ENCODE results near the gene POLR3K.
"Not testable (repeated sequence)": the region's sequence is repeated elsewhere in the genome, so short reads cannot be mapped to it uniquely, and the experiment has no call there.

Gene POLR3K

GRCh38 chr16:63998-64913 lies 10.8 kb upstream of the POLR3K start:
- peak; percentile 39 for DNase-seq

GRCh38 chr16:63466-63865 lies 10.1 kb upstream of the POLR3K start:
- DNase-seq: no peak

GRCh38 chr16:62968-63391 lies 9.6 kb upstream of the POLR3K start:
- DNase-seq: no peak

GRCh38 chr16:62283-62967 lies 9.0 kb upstream of the POLR3K start:
- no peak for DNase-seq

GRCh38 chr16:61879-62281 lies 8.5 kb upstream of the POLR3K start:
- no peak for DNase-seq

- DNase-seq: no peak
Observed at GRCh38 chr16:60929-61878, 7.8 kb upstream of the POLR3K start.

GRCh38 chr16:60166-60565 lies 6.8 kb upstream of the POLR3K start:
- no peak for DNase-seq

GRCh38 chr16:59440-60059 lies 6.1 kb upstream of the POLR3K start:
- no peak for DNase-seq

GRCh38 chr16:58491-59439 lies 5.4 kb upstream of the POLR3K start:
- DNase-seq: no peak

GRCh38 chr16:57711-58110 lies 4.3 kb upstream of the POLR3K start:
- no peak for DNase-seq

- DNase-seq: no peak
Observed at GRCh38 chr16:56231-56927, 3.0 kb upstream of the POLR3K start.

- DNase-seq: no peak
Observed at GRCh38 chr16:55571-56136, 2.2 kb upstream of the POLR3K start.

GRCh38 chr16:54237-54581 lies 801 bp upstream of the POLR3K start:
- no peak for DNase-seq

GRCh38 chr16:50769-51591 lies 2.4 kb downstream of the POLR3K start:
- no peak for DNase-seq

GRCh38 chr16:47234-47633 lies 6.2 kb downstream of the POLR3K start:
- no peak for DNase-seq

- DNase-seq: not testable (repeated sequence)
Observed at GRCh38 chr16:46510-46909, 6.9 kb downstream of the POLR3K start.

GRCh38 chr16:45454-45853 lies 8.0 kb downstream of the POLR3K start:
- no peak for DNase-seq

- DNase-seq: no peak
Observed at GRCh38 chr16:44655-45054, 8.8 kb downstream of the POLR3K start.

- no peak for DNase-seq
Observed at GRCh38 chr16:43294-43693, 10.1 kb downstream of the POLR3K start.

GRCh38 chr16:42691-43090 lies 10.7 kb downstream of the POLR3K start:
- DNase-seq: no peak
